NCI-H526 (cell line): ENCODE data around the gene DOCK6.

Experiments
- DNase-seq, 2 experiments: peaks; one replicate each; lab custom pipeline; 2025; lab: John Stamatoyannopoulos, UW

Gene DOCK6, protein sequence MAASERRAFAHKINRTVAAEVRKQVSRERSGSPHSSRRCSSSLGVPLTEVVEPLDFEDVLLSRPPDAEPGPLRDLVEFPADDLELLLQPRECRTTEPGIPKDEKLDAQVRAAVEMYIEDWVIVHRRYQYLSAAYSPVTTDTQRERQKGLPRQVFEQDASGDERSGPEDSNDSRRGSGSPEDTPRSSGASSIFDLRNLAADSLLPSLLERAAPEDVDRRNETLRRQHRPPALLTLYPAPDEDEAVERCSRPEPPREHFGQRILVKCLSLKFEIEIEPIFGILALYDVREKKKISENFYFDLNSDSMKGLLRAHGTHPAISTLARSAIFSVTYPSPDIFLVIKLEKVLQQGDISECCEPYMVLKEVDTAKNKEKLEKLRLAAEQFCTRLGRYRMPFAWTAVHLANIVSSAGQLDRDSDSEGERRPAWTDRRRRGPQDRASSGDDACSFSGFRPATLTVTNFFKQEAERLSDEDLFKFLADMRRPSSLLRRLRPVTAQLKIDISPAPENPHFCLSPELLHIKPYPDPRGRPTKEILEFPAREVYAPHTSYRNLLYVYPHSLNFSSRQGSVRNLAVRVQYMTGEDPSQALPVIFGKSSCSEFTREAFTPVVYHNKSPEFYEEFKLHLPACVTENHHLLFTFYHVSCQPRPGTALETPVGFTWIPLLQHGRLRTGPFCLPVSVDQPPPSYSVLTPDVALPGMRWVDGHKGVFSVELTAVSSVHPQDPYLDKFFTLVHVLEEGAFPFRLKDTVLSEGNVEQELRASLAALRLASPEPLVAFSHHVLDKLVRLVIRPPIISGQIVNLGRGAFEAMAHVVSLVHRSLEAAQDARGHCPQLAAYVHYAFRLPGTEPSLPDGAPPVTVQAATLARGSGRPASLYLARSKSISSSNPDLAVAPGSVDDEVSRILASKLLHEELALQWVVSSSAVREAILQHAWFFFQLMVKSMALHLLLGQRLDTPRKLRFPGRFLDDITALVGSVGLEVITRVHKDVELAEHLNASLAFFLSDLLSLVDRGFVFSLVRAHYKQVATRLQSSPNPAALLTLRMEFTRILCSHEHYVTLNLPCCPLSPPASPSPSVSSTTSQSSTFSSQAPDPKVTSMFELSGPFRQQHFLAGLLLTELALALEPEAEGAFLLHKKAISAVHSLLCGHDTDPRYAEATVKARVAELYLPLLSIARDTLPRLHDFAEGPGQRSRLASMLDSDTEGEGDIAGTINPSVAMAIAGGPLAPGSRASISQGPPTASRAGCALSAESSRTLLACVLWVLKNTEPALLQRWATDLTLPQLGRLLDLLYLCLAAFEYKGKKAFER (N-terminal part only)

DNA sequence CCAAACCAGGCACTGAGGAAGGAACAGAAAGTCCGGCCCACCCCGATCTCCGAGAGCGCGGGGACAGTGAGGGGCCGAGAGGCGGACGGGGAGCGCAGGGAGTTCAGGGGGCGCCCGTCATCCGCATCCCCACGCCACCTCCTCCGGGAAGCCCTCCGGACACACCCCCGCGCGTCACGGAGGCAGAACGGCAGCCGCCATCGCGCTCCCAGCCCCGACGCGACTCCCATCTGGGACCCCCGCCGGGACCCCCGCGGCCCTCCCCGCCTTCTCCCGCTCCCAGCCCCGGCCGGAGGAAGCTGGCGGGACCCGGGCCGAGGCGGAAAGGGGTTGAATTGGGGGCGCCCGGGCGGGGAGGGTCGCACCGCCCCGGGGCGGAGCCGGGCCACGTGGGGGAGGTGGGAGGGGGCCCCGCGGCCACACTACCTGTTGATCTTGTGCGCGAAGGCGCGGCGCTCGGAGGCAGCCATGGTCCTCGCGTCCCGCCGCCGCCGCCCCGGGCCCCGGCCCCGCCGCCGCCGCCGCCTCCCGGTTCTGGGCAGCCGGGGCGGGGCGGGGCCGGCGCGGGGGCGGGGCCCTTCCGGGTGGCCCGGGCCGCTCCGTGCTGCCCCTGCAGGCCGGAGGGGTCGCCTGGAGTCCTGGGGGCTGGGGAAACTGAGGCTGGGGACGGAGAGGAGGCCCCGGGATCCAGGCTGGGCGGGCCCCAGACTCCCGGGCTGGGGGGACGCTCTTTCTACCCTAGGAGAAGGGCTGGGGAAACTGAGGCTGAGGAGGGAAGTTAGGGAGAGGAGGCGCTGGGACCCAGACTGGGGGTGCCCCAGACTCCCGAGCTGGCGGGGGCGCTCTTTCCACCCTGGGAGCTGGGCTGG is at the start of gene DOCK6:
DOCK6 (minus strand) TSS at position 554 of the 869 bp plus-strand sequence; CDS start at position 470, 84 bp downstream.
- peak in 1 of 2 experiments; percentile 24 for DNase-seq

DNA sequence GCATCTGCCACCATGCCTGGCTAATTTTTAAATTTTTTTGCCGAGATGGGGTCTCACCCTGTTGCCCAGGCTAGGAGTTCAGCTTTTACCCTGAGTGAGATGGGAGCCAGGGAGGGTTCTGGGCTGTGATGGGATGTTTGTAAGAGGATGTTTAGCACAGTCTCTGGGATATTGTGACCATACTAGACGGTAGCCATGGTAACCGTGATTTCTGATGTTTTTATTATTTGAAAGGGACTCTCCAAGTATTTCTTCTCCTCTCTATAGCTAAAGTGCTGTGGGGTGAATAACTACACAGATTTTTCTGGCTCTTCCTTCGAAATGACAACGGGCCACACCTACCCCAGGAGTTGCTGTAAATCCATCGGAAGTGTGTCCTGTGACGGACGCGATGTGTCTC is 44.0 kb upstream of the DOCK6 start:
- no peak for DNase-seq

DNA sequence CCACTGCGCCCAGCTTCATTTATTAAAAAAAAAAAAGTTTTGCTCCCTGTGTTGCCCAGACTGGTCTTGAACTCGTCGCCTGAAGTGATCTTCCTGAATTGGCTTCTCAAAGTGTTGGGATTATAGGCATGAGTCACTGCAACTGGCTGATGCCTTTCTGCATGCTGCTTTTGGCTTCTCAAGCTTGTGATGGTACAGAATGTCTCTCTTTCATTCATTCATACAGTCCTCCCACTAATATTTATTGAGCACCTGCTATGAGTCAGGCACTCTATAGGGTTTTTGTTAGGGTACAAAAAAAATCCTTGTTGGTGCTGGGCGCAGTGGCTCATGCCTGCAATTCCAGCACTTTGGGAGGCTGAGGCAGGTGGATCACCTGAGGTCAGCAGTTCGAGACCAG is 42.6 kb upstream of the DOCK6 start:
- DNase-seq: no peak

DNA sequence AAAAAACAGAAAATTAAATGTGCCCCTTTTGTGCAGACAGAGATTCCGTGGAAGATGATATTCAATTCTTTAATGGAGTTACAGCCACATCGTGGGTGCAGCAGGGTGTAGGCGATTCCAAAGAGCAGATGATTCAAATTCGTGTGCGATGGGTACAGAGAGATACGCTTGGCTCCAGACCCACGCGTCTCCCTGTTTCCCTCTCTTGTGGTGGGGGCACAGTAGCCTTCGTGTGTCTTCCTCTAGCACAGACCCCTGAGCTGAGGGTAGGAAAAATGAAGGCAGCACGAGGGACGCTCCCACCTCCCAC is 38.4 kb upstream of the DOCK6 start:
- DNase-seq: no peak

DNA sequence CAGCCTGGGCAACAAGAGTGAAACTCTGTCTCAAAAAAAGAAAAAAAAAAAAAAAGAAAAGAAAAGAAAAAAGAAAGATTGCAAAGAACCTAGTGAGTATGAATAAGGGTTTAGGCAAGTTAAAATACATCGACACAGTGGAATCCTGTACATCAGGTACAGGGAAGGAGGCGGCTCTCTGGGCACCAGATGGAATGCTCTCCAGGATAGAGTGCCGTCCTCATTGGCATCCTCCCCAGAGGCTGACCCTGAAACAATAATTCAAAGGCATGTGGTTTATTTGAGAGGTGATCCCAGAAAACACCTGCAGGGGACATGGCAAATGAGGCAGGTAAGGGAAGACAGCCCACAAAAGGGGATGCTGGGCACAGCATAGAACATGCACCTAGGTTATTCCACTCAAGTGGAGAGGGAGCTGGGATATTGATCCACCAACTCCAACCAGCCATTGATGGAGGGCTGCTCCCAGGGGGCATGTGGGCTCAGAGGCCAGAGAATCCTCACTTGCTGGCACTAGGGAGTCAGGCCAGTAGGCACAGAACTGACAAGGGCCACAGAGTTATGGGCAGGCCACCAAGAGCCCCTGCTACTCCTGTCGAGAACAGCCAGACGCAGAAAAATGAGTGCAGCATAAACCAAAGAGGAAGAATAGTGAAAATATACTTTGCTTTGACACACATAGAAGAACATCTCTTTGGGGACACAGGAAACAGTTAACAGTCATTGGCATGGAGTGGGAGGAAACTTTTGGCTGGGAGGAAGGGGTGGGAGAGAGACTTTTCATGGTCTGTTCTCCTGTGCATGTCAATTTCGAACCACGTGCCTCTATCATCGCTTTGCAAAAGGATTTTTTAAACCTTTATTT is 37.9 kb upstream of the DOCK6 start:
- DNase-seq: no peak

DNA sequence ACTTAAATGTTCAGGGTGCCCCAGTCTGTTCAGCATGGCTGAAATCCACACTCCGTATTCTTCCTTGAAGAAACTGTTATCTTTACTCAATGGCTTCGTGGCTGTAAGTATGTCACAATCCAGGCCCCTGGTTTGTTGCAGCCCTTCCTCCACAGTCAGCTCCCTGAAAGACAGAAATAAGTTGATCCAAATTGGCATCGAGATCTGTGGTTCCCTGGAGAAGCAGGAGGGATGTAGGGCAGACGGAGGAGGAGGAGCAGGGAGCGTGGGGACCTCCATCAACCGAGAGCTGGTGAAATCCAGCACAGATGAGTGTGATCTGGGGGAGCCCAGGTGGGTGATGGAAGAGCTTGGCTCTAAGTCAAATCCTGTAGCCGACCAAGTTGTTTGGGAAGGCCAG is 33.9 kb upstream of the DOCK6 start:
- DNase-seq: no peak

DNA sequence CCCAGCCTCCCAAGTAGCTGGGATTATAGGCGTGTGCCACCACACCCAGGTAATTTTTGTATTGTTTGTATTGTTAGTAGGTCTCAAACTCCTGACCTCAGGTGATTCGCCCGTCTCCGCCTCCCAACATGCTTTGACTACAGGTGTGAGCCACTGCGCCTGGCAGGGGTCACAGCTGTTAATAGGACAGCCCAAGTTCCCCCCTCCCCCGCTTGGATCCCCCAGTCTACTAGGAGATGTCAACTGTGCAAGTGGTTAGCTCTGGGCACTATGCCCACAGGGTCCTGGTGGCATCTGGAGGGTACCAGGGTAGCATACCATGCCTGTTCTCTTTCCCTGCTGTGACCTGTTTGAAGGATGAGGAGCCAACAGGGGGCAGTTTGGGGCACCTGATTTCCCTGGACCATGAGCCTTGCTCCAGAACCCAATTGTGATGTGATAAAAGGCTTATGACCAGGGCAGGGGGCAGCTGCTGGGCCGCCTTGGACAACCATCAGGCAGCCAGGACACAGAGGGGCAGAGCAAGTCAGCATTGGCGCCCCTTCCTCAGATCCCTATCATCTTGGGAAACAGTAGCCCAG is 33.4 kb upstream of the DOCK6 start, which contains the start of gene TSPAN16:
TSPAN16 (plus strand) TSS at position 496 of the 581 bp plus-strand sequence. CDS start 138 bp downstream, outside the sequence.
- DNase-seq: peak in 1 of 2 experiments; percentile 63

DNA sequence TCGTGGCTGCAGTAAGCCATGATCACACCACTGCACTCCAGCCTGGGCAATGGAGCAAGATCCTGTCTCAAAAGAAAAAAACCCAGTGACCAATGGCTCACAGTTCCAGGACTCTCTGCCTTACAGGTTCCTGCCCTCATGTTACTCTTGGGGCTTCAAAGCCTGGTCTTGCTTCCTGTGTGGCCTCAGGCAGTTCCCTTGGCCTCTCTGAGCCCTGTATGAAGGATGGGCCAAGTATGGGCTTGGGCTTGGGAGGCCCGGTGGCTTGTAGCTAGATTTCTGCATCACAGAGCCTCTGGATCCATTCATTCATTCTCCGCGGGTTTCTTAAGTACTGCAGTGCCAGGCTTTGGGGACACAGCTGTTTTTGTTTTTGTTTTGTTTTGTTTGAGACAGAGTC is 32.9 kb upstream of the DOCK6 start:
- DNase-seq: no peak

DNA sequence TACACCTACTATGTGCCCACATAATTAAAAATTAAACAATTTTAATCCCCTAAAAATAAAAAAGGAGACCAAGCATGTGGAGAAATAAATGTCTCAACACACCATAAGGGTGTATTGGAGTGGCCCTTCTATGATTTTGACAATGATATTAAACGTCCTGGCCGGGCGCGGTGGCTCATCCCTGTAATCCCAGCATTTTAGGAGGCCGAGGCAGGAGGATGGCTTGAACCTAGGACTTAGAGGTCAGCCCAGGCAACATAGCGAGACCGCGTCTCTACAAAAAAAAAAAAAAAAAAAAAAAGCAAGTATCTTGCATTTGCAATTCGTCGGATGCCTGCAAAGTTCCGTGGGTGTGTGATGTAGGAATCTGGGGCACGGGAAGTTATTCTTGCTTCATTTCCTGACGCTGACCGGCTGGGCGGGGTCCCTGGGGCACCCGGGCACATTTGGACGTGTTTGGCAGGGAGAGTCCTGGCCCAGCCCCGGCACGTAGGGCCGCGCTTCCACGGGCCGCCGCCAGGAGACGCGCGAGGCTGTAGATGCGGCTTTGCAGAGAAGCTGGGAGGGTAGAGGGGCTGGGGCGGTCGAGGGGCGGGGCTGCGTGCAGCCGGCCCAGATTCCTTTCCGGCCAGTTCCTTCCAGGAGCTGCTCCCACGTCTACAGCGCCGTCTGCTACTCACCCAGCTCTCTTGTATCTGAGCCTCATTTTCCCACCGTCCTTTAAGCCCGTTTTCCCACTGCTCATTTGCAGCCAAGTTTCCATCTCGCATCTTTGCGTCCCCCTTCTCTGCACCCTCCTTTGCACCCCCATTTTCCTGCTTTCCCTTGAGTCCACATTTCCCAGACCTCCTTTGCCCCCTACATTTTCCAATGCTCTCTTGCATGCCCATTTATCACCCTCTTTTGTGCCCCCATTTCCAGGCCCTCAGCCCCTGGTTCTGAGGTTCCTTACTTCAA is 31.4 kb upstream of the DOCK6 start:
- peak; percentile 47 to 81 for DNase-seq

DNA sequence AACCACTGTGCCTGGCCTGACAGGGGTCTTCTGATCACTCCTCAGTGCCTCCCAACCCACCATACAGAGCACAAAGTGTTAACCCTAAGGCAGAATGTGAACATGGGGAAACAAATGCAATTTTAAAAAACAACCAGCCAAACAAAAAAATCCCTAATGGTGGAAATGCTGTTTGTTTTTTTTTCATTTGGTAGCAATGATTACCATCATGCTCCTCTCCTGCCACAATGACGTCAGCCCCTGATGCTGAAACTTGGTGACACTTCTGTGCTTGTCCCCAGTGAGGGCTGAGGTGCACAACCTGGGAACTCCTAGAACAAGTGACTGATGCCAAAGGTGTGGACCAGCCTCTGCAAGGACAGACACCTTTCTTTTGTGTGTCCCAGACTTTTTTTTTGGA is 29.7 kb upstream of the DOCK6 start:
- no peak for DNase-seq

DNA sequence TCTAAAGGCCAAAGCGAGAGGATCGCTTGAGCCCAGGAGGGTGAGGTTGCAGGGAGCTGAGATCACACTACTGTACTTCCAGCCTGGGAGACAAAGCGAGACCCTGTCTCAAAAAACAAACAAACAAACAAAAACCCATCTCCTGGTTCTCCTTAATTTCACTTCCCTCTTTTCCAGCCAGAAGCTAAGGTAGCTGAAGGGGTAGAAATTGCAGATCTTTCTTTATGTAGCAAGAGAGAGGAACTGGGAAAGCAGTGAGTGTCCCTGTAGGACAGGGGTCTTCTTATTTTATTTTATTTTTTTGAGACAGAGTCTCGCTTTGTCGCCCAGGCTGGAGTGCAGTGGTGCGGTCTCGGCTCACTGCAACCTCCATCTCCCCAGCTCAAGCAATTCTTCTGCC is 29.1 kb upstream of the DOCK6 start:
- DNase-seq: no peak

DNA sequence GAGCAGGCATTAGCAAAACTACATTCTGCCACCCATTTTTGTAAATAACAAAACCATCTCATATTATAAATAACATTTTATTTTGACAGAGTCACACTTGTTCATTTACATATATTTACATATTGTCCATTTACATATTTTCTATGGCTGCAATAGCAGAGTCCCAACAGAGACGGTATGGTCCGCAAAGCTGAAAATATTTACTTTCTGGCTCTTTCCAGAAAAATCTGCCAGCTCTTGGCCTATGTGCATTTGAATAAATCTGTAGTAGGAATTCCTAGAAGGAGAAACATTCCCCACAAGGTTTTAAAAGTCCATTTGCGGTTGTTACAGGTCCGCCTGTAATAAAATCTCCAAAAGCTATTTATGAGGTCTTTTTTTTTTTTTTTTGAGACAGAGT is 27.9 kb upstream of the DOCK6 start:
- peak in 1 of 2 experiments; percentile 4 for DNase-seq

DNA sequence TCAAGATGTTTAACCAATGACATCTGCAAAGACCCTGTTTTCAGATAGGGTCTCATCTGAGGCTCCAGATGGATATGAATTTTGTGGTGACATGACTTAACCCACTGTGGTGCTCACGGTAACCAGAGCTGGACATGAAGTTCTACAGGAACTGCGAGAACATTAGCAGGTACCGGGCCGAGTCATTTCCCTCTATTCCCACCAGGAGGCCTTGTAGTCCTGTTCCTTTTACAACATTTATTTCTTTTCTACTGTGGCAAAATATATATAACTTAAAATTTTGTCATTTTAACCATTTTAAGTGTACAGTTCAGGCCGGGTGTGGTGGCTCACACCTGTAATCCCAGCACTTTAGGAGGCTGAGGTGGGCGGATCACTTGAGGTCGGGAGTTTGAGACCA is 26.0 kb upstream of the DOCK6 start:
- no peak for DNase-seq

DNA sequence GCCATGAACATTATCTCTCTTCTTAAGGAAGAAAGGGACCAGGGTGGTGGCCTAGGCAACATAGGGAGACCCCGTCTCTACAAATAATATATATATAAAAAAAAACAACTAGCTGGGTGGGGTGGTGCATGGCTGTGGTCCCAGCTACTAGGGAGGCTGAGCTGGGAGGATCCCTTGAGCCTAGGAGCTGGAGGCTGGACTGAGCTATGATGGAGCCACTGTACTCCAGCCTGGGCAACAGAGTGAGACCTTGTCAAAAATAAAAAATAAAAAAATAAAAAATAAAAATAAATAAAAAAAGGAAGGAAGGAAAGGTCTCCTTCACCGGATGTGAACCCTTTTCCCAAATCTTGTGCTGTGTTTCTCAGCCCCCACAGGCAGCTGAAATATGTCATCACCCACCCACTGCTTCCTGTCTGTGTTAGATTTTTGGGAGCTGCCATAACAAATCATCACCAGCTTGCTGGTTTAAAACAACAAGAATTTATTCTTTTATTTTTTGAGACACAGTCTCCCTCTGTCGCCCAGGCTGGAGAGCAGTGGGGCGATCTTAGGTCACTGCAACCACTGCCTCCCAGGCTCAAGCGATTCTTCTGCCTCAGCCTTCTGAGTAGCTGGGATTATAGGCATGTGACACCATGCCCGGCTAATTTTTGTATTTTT is 24.1 kb upstream of the DOCK6 start:
- DNase-seq: no peak

DNA sequence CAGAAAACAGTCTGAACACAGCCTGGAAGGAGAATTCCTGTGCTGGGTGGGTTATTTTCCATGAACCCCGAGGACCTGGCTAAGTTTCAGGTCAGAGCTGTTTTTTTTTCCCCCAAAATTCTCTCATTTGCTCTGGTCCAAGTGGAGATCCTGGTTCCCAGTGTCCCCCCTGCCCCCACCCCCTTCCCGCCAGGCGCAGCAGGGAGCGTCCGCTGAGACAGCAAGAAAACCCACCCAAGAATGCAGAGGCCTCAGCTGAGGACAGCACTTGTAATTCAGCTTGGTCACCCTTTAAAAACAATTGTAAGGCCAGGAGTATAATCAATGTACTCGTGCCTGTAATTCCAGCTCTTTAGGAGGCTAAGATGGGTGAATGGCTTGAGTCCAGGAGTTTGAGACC is 22.2 kb upstream of the DOCK6 start:
- no peak for DNase-seq

DNA sequence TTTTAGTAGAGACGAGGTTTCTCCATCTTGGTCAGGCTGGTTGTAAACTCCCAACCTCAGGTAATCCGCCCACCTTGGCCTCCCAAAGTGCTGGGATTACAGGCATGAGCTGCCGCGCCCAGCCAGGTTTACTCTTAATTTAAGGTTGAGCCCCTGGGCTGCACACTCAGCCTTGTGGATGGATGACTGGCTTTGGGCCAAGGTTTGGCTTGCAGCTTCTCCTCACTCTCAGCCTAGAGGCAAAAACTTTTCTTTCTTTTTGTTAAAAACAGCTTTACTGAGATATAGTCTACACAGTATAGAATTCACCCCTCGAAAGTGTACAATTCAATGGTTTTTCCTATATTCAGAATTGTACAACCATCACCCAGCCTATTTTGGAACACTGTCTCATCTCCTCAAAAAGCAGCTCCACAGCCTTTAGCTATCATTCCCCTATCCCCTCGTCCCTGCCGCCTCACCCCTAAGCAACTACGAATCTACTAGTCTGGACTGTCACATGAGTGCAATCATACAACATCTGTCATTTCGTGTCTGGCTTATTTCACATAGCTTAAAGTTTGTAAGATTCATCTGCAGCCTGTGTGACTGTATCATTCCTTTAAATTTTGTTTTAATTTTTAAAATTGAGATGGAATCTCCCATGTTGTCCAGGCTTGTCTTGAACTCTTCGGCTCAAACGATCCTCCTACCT is 19.2 kb upstream of the DOCK6 start:
- no peak for DNase-seq

DNA sequence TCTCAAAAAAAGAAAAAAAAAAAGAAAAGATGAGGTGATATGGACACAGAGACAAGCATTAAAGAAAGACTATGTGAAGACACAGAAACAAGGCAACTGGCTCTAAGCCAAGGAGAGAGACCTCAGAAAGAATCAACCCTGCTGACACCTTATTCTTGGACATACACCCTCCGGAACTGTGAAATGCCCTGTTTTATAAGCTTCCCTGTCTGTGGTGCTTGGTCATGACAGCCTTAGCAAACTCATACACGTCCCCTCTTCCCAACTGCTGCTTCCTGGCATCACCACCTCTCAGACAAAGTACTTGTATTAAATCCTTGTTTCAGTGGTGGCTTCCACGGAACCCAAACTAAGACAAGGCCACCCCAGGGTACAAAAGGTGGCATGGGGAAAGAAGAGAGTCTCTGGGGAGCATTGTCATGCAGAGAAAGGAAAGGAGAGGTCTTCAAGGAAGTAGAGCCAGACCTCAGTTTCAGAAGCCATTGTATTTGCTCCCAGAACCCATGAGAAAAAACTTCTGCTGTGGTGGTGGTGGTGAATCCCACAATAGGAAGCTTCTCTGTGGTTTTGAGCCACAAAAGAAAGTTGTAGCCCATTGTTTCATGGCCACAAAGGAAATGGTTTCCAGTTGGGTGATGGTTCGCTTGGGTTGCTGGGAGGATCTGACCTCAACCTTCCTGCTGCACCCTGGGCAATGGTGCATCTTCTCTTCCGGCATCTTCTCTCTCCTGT is 17.3 kb upstream of the DOCK6 start:
- DNase-seq: no peak
